Esophagus muscularis mucosa (tissue), 3 donors: ENCODE measurements around the gene GPC1.

ENCODE experiments used
- CTCF ChIP-seq, 3 experiments: fragments of 200-600 bp in 2 of 3; fragments of 450-650 bp in 1 of 3; sonication (generic) in 2 of 3; IDR thresholded peaks; one replicate each; pipeline ENCODE4 v1.5.1; 2017 to 2019; ENCODE audit warnings: antibody characterized with exemption in 3 of 3, mild to moderate bottlenecking in 2 of 3, moderate library complexity in 1 of 3
- POLR2A ChIP-seq: fragments of 450-650 bp; IDR thresholded peaks from one replicate; pipeline ENCODE4 v1.6.1; 2017; ENCODE audit warnings: antibody characterized with exemption, moderate library complexity, mild to moderate bottlenecking, low read depth

DNA sequence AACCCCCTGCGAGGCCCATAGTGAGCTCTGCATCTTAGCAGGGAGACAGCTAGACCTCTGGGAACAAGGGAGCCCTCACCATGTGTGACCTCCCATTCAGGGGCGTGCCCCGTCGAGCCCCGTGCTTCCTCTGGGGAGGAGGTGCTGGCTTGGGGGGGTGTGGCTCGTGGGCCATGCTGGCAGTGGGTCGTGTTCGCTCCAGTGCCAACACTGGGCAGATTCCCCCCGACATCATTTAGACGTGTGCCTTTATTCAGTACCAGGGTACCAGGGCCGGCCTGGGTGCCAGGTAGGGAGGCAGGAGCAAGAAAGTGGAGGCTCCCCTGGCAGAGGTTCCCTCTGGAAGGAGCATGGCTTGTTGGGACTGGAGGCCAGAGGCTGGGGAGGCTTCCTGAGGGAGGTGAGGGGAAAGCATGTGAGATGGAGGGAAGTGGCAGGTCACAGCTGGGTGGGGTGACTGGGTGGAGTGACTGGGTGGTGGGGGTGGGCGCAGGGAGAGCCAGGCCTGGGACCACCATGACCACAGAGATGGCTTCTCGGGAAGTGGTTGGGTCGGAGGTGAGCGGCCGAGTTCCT is 15.2 kb downstream of the GPC1 start:
- TF ChIP-seq POLR2A (no peak), CTCF (IDR thresholded peaks at IDR 0.05) (no peak)
